Bronchial epithelial cell (primary cell): ENCODE results near the gene KRT34. TPM values are rescaled to one million over a fixed set of nuclear protein-coding genes. Genes with fewer than 3 reads are reported as not detected.

Source experiments
- DNase-seq: peaks from one replicate; pipeline ENCODE4 v3.0.0-alpha.2; 2010; ENCODE audit warnings: low read depth
- FAIRE-seq: peaks from 2 replicates; lab custom pipeline; 2011; peaks lifted over from hg19 to GRCh38; lab: Jason Lieb, UNC
- H3K27me3 ChIP-seq: 2 replicates; pipeline ENCODE4 v1.5.1; 2011; ENCODE audit warnings: low read length; ENCODE audit not compliant: control insufficient read depth, insufficient read depth
- H3K36me3 ChIP-seq: 2 replicates; pipeline ENCODE4 v1.5.1; 2011; ENCODE audit warnings: low read length; ENCODE audit not compliant: control insufficient read depth, insufficient read depth
- H3K4me3 ChIP-seq: 2 replicates; pipeline ENCODE4 v1.5.1; 2011; ENCODE audit warnings: mild to moderate bottlenecking, low read depth, low read length, control low read depth
- CTCF ChIP-seq: IDR thresholded peaks from 2 replicates; pipeline ENCODE4 v1.5.1; 2011; ENCODE audit warnings: mild to moderate bottlenecking, moderate library complexity, low read length, control low read depth, inconsistent platforms; ENCODE audit not compliant: insufficient read depth, severe bottlenecking
- total RNA-seq: library from RNA; depleted of rRNA; stranded (reverse); fragments of >200 nt; gene quantifications from 2 replicates; pipeline ENCODE4 v1.2.1, GENCODE V29; 2014

The KRT34 gene
- total RNA-seq, 1 donor from 2014 or later = 0.53 TPM

- Histone ChIP-seq H3K4me3 (no peak overlapping the region), H3K36me3 (no peaks in the 10 kb centered on the region), H3K27me3 (no peaks in the 10 kb centered on the region)
- FAIRE-seq (peak; percentile 88), DNase-seq (no peak)
- TF ChIP-seq CTCF = no peak
Observed at GRCh38 chr17:41332239-41332638, 49.9 kb downstream of the KRT34 start.

- H3K36me3 ChIP-seq = no peaks in the 10 kb centered on the region
- FAIRE-seq (no peak), DNase-seq (no peak)
- no peak overlapping the region for H3K4me3 ChIP-seq
- TF ChIP-seq CTCF = no peak
- no peaks in the 10 kb centered on the region for H3K27me3 ChIP-seq
Observed at GRCh38 chr17:41331606-41332005, 50.5 kb downstream of the KRT34 start.

- Histone ChIP-seq H3K4me3 (no peak overlapping the region), H3K36me3 (no peaks in the 10 kb centered on the region), H3K27me3 (no peaks in the 10 kb centered on the region)
- DNase-seq (peak; percentile 42), FAIRE-seq (peak; percentile 13)
- peak; percentile 91 for TF ChIP-seq CTCF
Observed at GRCh38 chr17:41329279-41329948, 52.7 kb downstream of the KRT34 start.

- no peak for TF ChIP-seq CTCF
- Histone ChIP-seq H3K27me3 (no peaks in the 10 kb centered on the region), H3K4me3 (no peak overlapping the region), H3K36me3 (no peaks in the 10 kb centered on the region)
- FAIRE-seq (no peak), DNase-seq (no peak)
Observed at GRCh38 chr17:41328207-41328606, 53.9 kb downstream of the KRT34 start.

Other genes starting within 250 kb of the KRT34 start
- not detected in 2 replicates for gene KRTAP4-6, start 241.8 kb downstream of the KRT34 start, total RNA-seq
- not detected in 2 replicates for gene KRTAP4-5, start 232.5 kb downstream of the KRT34 start, total RNA-seq
- gene KRTAP4-4, start 221.6 kb downstream of the KRT34 start, total RNA-seq = not detected in 2 replicates
- not detected in 2 replicates for gene KRTAP4-3, start 214.1 kb downstream of the KRT34 start, total RNA-seq
- gene KRTAP4-2, start 204.1 kb downstream of the KRT34 start, total RNA-seq = not detected in 2 replicates
- gene KRTAP4-1, start 197.4 kb downstream of the KRT34 start, total RNA-seq = not detected in 2 replicates
- gene KRTAP9-1, start 192.4 kb downstream of the KRT34 start, total RNA-seq = not detected in 2 replicates
- not detected in 2 replicates for gene KRTAP9-2, start 155.7 kb downstream of the KRT34 start, total RNA-seq
- not detected in 2 replicates for gene KRTAP9-3, start 149.9 kb downstream of the KRT34 start, total RNA-seq
- gene KRTAP9-8, start 144.3 kb downstream of the KRT34 start, total RNA-seq = not detected in 2 replicates
- not detected in 2 replicates for gene KRTAP9-4, start 132.6 kb downstream of the KRT34 start, total RNA-seq
- not detected in 2 replicates for gene KRTAP9-9, start 126.9 kb downstream of the KRT34 start, total RNA-seq
- not detected in 2 replicates for gene KRTAP9-6, start 116.9 kb downstream of the KRT34 start, total RNA-seq
- gene KRTAP9-7, start 106.6 kb downstream of the KRT34 start, total RNA-seq = not detected in 2 replicates
- gene KRTAP29-1, start 79.5 kb downstream of the KRT34 start, total RNA-seq = not detected in 2 replicates
- gene KRTAP16-1, start 73.0 kb downstream of the KRT34 start, total RNA-seq = not detected in 2 replicates
- gene KRTAP17-1, start 66.6 kb downstream of the KRT34 start, total RNA-seq = not detected in 2 replicates
- gene KRT33A, start 31.5 kb downstream of the KRT34 start, total RNA-seq = 0.13 TPM in 1 of 2 replicates, not detected in the other
- gene KRT33B, start 12.5 kb downstream of the KRT34 start, total RNA-seq = 0.79 and 1.7 TPM in 2 replicates
- gene KRT31, start 15.3 kb upstream of the KRT34 start, total RNA-seq = 0.26 TPM in 1 of 2 replicates, not detected in the other
- not detected in 2 replicates for gene KRT37, start 42.3 kb upstream of the KRT34 start, total RNA-seq
- not detected in 2 replicates for gene KRT38, start 58.7 kb upstream of the KRT34 start, total RNA-seq
- gene KRT32, start 85.1 kb upstream of the KRT34 start, total RNA-seq = 0.13 TPM in 1 of 2 replicates, not detected in the other
- not detected in 2 replicates for gene KRT35, start 98.8 kb upstream of the KRT34 start, total RNA-seq
- under 0.01 TPM in 1 of 2 replicates, not detected in the other for gene KRT36, start 107.6 kb upstream of the KRT34 start, total RNA-seq
- 112 and 242 TPM in 2 replicates for gene KRT13, start 123.3 kb upstream of the KRT34 start, total RNA-seq
- gene KRT15, start 136.6 kb upstream of the KRT34 start, total RNA-seq = 67.9 and 71.8 TPM in 2 replicates
- 3,104 and 4,112 TPM in 2 replicates for gene KRT19, start 146.0 kb upstream of the KRT34 start, total RNA-seq
- gene KRT9, start 189.8 kb upstream of the KRT34 start, total RNA-seq = 0.26 and 0.51 TPM in 2 replicates
- gene KRT14, start 204.6 kb upstream of the KRT34 start, total RNA-seq = 463 and 1,445 TPM in 2 replicates
- gene KRT16, start 230.5 kb upstream of the KRT34 start, total RNA-seq = 1,390 and 10,131 TPM in 2 replicates
- gene KRT17, start 242.3 kb upstream of the KRT34 start, total RNA-seq = 25,286 and 30,463 TPM in 2 replicates